HG03045 (cell line): ENCODE data around the gene METAP1D.

Experiments used
- ATAC-seq: cut with Tn5 transposase; IDR thresholded peaks from one replicate; pipeline ENCODE4 v1.9.1; 2021; ENCODE audit warnings: mild to moderate bottlenecking, moderate library complexity; ENCODE audit not compliant: unreplicated experiment

The METAP1D gene

GRCh38 chr2:172079416-172079815 lies 79.7 kb downstream of the METAP1D start:
- ATAC-seq, result no peak

- ATAC-seq, result no peak
These were observed 80.3 kb downstream of the METAP1D start for GRCh38 chr2:172079838-172080640.

- no peak for ATAC-seq
These were observed 81.0 kb downstream of the METAP1D start for GRCh38 chr2:172080641-172081220.

GRCh38 chr2:172081221-172082022 lies 81.7 kb downstream of the METAP1D start:
- ATAC-seq, result no peak

GRCh38 chr2:172082105-172082943 lies 82.6 kb downstream of the METAP1D start:
- ATAC-seq, result no peak

- no peak for ATAC-seq
These were observed 83.3 kb downstream of the METAP1D start for GRCh38 chr2:172082944-172083627.

- no peak for ATAC-seq
These were observed 84.1 kb downstream of the METAP1D start for GRCh38 chr2:172083628-172084394.

GRCh38 chr2:172084395-172084644 lies 84.6 kb downstream of the METAP1D start:
- ATAC-seq, result no peak

- ATAC-seq, result peak; percentile 86
These were observed 85.1 kb downstream of the METAP1D start for GRCh38 chr2:172084645-172085459.

- peak; percentile 12 for ATAC-seq
These were observed 85.9 kb downstream of the METAP1D start, which contains the start of gene DLX1 for GRCh38 chr2:172085460-172086159. TSS of gene DLX1 (plus strand) at chr2:172085507. CDS start at chr2:172085678, 171 bp downstream.

- no peak for ATAC-seq
These were observed 86.8 kb downstream of the METAP1D start for GRCh38 chr2:172086241-172087206.

GRCh38 chr2:172087207-172087779 lies 87.5 kb downstream of the METAP1D start:
- no peak for ATAC-seq

GRCh38 chr2:172087780-172088244 lies 88.1 kb downstream of the METAP1D start:
- no peak for ATAC-seq

- no peak for ATAC-seq
These were observed 88.7 kb downstream of the METAP1D start for GRCh38 chr2:172088245-172089004.

GRCh38 chr2:172089005-172089504 lies 89.3 kb downstream of the METAP1D start:
- no peak for ATAC-seq

GRCh38 chr2:172089633-172090032 lies 89.9 kb downstream of the METAP1D start:
- no peak for ATAC-seq
